GM19467 (cell line): ENCODE data around the gene PKD1L1.

Experiments
- ATAC-seq: cut with Tn5 transposase; IDR thresholded peaks from one replicate; pipeline ENCODE4 v1.9.1; 2021; ENCODE audit warnings: mild to moderate bottlenecking, moderate library complexity; ENCODE audit not compliant: unreplicated experiment

Gene PKD1L1

DNA sequence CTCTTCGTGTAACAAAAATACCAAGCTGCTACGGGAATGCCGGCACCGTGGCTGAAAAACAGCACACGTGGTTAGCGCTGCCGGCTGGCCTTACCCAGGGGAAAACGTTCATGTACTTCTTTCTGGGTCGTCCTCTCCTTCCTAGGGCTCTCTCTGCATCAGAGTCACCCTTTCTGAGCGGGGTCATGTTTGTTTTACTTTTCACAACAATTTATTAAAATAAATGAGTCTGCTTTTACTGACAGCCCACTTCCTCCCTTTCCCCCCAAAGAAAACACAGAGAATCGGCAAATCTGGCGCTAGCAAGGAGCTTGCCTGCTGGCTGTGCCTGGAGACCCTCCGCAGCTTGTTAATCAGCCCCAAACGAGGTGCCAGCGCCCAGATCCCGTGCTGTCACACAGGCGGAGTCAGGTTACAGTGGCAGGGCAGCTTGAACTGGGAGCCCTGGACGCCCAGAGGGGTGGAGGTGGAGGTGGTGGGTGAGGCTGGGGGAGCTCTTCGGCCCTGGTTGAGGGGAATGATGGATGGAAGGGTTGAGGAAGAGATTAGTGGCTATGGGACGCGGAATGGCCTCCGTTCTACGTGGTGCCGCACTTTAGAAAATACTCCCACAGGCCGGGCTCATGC lies 204.2 kb downstream of the PKD1L1 start:
- ATAC-seq, result no peak

DNA sequence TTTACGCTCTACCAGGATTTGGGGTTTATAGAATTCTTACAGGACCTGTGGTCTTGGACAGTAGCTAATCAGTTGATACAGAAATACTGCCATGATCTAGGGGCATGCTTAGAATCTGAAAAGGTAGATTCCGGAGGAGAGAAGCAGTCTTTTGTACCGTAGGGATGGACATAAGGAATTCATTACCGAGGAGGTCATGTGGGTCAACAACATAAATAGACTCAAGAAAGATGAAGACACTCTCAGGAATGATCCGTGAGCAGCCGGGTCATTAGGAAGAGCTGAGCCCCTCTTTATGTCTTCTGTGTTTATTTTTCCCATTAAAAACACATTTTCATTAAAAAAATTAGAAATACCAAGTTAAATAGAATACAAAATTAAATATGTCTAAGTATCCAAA lies 206.3 kb downstream of the PKD1L1 start:
- ATAC-seq, result no peak

DNA sequence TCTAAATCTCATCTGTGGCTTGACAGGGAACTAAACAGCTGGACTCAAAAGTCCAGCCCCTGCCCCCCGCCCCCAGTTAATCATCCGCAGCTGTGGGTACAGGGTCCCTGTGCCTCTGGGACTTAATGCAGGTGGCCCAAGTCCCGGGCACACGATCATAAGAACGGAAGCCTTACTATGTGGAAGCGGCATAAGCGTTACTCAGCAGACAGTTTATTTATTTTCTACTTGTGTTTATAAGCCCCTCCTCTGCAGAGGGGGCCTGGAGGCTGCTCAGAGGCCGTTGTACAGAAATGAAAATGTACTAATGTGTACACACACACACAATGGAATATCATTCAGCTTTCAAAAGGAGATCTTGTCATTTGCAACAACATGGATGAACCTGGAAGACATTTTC lies 208.4 kb downstream of the PKD1L1 start:
- ATAC-seq, result no peak

DNA sequence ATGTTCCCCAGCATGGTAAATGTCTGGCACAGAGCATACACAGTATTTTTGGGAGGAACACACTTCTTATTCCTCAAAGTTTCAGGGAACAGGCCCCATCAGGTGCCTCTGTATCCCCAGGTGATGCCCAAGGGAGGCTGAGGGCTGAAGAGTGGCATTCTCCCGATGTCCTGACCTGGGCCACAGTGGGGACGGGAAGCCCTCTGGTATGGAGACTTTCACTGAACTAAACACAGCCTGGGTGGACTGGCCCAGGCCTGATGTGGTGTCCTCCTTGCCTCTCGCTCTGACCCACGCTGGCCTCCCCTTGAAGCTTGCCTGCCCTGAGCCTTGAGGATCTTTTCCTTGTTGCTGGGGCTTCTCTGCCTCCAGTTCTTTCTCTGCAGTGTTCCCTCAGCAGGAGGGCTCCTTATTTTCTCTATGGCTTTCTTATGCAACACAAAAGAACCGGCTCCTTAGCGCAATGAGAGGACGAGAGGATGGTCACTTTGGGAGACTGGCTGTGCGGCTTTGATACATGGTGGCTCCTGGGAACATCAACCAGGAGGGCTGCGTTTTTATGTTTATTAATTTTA lies 208.9 kb downstream of the PKD1L1 start:
- no peak for ATAC-seq

DNA sequence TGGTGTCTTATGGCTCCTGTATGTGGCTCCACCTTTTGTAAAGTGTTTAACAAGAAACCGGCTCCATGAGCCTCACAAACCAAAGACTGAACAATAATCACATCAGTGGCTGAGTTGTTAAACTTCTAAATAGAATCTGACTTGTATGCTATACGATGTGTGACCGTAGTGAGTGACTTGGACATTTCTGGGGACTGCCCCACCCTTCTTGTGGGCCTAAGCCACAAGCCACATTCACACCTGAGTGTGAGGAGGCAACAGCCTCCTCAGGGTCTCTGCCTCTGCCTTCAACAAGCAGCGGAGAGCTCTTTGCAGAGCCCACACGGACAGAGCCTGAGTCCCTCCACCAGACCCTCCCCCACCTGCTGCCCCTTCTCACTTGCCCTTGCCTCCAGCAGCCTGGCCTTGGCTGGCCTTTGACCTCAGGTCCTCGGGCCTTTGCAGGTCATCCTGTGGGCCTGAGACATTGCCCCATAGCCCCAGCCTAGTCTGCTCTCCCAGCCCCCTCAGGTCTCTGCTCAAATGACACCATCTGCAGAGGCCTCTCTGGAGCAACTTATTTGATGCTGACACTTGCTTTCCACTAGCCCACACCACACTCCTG lies 209.6 kb downstream of the PKD1L1 start:
- no peak for ATAC-seq

DNA sequence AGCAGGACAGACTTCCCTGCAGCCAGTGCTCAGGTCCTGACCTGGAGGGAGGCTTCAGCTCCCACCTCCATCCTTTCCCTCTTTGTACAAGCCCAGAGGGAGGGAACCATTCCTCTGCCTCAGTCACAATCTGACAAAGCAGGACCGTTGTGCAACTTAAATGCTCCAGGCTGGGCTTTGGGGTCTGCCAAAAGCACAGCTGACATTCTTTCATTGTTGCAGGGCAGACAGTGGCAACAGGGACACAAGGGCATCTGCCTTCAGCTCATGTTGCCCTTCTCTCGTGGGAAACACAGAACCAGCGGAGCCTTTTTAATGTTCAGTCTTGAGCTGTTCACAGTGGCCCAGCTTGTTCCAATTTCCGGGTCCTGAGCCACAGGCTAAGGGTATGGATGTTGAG lies 210.7 kb downstream of the PKD1L1 start:
- ATAC-seq, result no peak

DNA sequence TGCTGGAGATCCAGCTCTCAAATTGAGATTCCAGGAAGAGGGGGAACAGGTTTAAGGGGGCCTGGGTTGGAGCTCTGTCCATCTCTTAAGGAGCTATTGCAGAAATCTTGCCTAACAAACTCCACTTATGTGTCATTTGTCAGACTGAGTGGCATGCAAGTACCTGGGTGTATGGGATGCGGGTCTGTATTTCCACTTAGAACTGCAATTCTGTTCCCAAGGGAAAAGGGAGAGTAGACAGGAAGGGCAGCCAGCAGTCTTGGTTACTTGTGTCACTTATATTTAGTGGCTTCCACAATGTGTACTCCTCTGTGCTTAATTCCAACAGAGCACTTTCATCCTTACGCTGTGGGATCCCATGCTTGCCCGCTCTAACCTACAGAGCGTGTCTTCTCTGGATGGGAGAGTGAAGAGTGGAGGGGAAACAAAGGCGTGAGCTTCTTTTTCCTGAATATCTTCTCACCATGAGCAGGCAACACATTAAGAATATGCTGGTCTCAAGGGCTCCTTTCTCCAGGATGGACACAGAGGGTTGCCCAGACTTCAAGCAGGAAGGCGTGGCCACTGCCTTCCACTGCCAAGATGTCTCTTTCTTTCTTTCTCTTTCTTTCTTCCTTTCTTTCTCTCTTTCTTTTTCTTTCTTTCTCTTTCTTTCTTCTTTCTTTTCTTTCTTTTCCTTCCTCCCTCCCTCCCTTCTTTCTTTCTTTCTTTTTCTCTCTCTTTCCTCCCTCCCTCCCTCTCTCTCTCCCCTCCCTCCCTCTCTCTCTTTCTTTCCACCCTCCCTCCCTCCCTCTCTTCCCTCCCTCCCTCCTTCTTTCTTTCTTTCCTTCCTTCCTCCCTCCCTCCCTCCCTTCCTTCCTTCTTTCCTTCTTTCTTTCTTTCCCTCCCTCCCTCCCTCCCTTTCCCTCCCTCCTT lies 212.6 kb downstream of the PKD1L1 start:
- ATAC-seq, result no peak

DNA sequence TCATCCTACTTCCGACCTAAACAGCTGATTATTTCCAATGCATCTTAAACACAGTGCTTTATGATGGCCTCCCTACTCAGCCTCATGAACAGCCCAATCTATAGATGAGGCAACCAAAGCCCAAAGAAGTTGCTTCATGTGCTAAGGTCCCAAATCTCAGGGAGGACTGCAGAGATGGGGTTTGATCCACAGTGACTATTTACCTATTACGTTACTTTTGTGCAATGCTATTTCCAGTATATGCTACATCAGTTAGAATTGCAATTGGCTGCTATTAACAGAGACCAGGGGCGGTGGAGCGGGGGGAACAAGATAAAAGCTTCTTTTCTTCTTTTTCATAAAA lies 213.3 kb downstream of the PKD1L1 start:
- ATAC-seq, result no peak

DNA sequence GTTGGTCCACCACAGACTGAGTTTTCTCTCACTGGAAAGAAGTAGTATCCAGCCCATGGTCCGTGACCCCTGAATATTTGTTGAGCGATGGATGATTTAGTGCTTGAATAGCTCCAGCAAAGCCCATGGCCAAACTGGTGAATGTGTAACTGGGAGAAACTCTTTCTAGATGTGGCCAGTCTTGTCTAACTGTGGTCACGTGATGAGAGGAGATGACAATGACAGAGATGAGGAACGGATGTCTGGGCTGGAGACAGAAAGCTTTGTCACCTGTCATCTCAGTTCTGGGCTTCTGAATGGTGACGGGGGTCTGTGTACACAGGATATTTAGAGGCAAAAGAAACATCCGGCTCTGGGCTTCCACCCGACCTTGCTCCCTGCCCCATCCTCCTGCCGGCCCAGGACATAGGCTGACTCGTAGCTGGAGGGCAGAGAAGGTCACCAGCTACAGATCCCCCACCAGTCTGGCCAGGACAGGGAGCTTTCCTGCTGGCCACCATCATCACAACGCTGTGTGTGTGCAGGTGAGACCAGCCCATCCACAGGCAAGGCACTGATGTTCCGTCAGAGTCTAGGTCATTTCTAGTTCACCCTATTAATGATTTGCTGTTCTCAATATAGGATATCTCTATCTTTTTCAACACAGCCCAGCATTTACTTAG lies 213.8 kb downstream of the PKD1L1 start:
- ATAC-seq, result no peak

DNA sequence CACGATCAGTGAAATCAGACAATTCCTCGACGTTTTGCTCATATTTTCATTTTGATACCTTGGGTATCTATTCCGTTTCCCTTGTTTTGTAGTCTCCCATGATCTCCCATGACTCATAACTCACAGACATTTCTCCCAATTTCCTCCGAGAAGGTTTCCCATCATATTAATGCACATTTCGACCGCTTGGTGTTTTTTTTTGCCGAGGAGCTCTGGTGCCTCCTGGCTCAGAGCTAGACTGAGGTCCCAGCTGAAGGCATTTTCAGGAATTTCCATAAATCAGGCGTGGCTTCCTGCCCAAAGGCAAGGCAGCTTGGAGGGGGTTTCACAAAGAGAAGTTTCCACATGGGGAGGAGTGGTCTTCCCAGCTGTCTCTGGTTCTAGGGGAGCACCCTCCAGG lies 218.1 kb downstream of the PKD1L1 start:
- no peak for ATAC-seq

DNA sequence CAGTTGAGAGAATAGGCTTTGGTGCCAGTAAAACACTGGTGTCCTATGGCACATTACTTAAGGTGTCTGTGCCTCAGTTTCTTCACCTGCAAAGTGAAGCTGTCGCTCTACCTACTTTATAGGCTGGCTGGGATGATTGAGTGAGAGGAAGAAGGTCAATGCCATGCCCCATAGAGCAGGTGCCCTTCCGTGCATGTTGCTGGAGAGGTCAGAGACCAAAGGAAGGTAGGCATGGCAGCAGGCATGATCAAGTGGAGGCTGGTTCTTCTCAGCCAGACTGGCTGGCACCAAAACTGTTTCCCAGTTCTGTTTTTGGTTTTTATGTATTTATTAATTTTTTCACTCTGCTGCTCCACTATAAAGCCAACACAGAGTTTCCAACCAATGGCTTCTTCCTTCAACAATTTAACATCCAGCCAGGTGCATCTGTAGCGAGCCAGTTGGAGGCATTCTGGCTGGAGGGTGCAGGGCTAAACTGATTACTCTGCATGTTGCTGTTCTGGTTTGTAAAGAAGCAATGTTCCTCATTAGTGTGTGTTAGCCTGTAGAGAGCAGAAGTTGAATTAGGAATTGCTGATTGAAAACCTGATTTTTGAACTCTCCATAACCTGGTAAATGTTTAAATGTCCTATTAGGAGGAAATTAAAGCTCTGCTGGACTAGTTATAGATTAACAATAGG lies 222.1 kb downstream of the PKD1L1 start:
- ATAC-seq, result no peak

DNA sequence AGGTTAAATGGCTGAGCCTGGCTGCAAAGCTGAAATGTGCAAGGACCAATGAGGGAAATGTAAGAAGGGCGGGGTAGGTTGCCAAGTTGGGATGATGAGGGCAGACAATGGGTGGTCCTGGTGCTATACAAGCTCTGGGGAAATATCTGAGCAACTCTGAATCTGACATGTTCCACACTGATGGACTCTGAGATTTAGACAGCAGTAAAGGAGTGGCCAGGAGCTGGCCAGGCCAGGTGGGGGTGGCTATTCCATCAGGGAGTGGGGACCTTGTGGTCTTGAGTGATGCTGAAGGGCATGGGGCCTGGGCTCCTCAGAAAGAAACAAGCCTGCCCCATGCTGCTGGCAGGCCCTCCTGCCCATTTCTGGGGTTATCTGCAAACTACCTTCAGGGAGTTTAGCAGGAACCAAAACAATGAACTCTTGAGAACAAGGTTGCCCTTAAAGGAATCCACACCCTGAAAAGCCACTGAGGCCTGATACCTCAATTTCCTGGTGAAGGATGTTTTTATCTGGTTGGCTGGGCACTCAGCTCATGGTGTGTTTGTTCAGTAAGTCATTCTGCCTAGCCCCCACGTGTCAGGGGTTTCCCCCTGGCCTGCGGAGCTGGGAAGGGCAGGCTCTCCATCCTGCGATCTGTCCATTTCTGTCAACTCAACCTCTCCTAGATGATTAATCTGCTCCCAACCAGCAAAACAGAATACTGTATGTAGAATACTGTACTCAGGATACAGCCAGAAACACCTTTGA lies 223.1 kb downstream of the PKD1L1 start:
- ATAC-seq, result no peak
